ENCODE results near the gene TBC1D2. TPM values are rescaled to one million over a fixed set of nuclear protein-coding genes. Genes with fewer than 3 reads are reported as not detected.
A peak's percentile ranks its signal among the peaks of the same experiment; 100 is the strongest.

TBC1D2 gene
- total RNA-seq, 1 donor = 114 TPM

GRCh38 chr9:98234245-98234825, 21.1 kb downstream of the TBC1D2 start:
- Histone ChIP-seq H4K20me1 (ENCODE audit: insufficient read depth, low read length) (no peaks in the 10 kb centered on the region), H3K4me3 (ENCODE audit: insufficient read depth, low read length) (no peak overlapping the region), H3K4me1 (ENCODE audit: insufficient read depth, low read length) (peaks cover 18% of the 10 kb centered on the region), H3K79me2 (ENCODE audit: insufficient read depth, low read length) (peaks cover 45% of the 10 kb centered on the region), H3K4me2 (ENCODE audit: insufficient read depth, low read length) (no peak overlapping the region), H3K27ac (ENCODE audit: low read depth, low read length) (no peak overlapping the region), H3K27me3 (ENCODE audit: insufficient read depth, low read length) (no peaks in the 10 kb centered on the region), H3K36me3 (ENCODE audit: insufficient read depth, low read length) (peaks cover 68% of the 10 kb centered on the region), H2AFZ (ENCODE audit: low read length) (no peak overlapping the region), H3K9me3 (ENCODE audit: low read depth, low read length) (no peaks in the 10 kb centered on the region)
- TF ChIP-seq CTCF (IDR thresholded peaks at IDR 0.05; ENCODE audit: extremely low read depth, low read depth, low read length) = no peak
- no peak for DNase-seq (ENCODE audit: insufficient read length, low spot score, missing footprints)

- no peaks in the 10 kb centered on the region for H3K9me3 ChIP-seq (ENCODE audit: low read depth, low read length)
- no peak overlapping the region for H3K4me2 ChIP-seq (ENCODE audit: insufficient read depth, low read length)
- H3K79me2 ChIP-seq (ENCODE audit: insufficient read depth, low read length) = peaks cover 40% of the 10 kb centered on the region
- no peak overlapping the region for H2AFZ ChIP-seq (ENCODE audit: low read length)
- H3K27me3 ChIP-seq (ENCODE audit: insufficient read depth, low read length) = no peaks in the 10 kb centered on the region
- H3K4me1 ChIP-seq (ENCODE audit: insufficient read depth, low read length) = peaks cover 18% of the 10 kb centered on the region
- no peaks in the 10 kb centered on the region for H4K20me1 ChIP-seq (ENCODE audit: insufficient read depth, low read length)
- peaks cover 72% of the 10 kb centered on the region for H3K36me3 ChIP-seq (ENCODE audit: insufficient read depth, low read length)
- no peak for TF ChIP-seq CTCF (IDR thresholded peaks at IDR 0.05; ENCODE audit: extremely low read depth, low read depth, low read length)
- peak overlapping the region; percentile 35 for H3K27ac ChIP-seq (ENCODE audit: low read depth, low read length)
- no peak for DNase-seq (ENCODE audit: insufficient read length, low spot score, missing footprints)
- no peak overlapping the region for H3K4me3 ChIP-seq (ENCODE audit: insufficient read depth, low read length)
Measured at GRCh38 chr9:98232926-98233325, 22.5 kb downstream of the TBC1D2 start.

GRCh38 chr9:98231770-98232478, 23.5 kb downstream of the TBC1D2 start:
- Histone ChIP-seq H3K36me3 (ENCODE audit: insufficient read depth, low read length) (peaks cover 78% of the 10 kb centered on the region), H3K4me2 (ENCODE audit: insufficient read depth, low read length) (peak overlapping the region; percentile 41), H3K4me1 (ENCODE audit: insufficient read depth, low read length) (peaks cover 18% of the 10 kb centered on the region), H2AFZ (ENCODE audit: low read length) (no peak overlapping the region), H3K27me3 (ENCODE audit: insufficient read depth, low read length) (no peaks in the 10 kb centered on the region), H3K9me3 (ENCODE audit: low read depth, low read length) (no peaks in the 10 kb centered on the region), H4K20me1 (ENCODE audit: insufficient read depth, low read length) (no peaks in the 10 kb centered on the region), H3K4me3 (ENCODE audit: insufficient read depth, low read length) (no peak overlapping the region), H3K79me2 (ENCODE audit: insufficient read depth, low read length) (peaks cover 38% of the 10 kb centered on the region), H3K27ac (ENCODE audit: low read depth, low read length) (peak overlapping the region; percentile 65)
- peak; percentile 88 for DNase-seq (ENCODE audit: insufficient read length, low spot score, missing footprints)
- no peak for TF ChIP-seq CTCF (IDR thresholded peaks at IDR 0.05; ENCODE audit: extremely low read depth, low read depth, low read length)

- TF ChIP-seq CTCF (IDR thresholded peaks at IDR 0.05; ENCODE audit: extremely low read depth, low read depth, low read length) = no peak
- Histone ChIP-seq H3K4me3 (ENCODE audit: insufficient read depth, low read length) (no peak overlapping the region), H4K20me1 (ENCODE audit: insufficient read depth, low read length) (no peaks in the 10 kb centered on the region), H3K79me2 (ENCODE audit: insufficient read depth, low read length) (peaks cover 31% of the 10 kb centered on the region), H3K4me2 (ENCODE audit: insufficient read depth, low read length) (no peak overlapping the region), H3K27me3 (ENCODE audit: insufficient read depth, low read length) (no peaks in the 10 kb centered on the region), H3K36me3 (ENCODE audit: insufficient read depth, low read length) (peaks cover 87% of the 10 kb centered on the region), H3K27ac (ENCODE audit: low read depth, low read length) (peak overlapping the region; percentile 44), H3K4me1 (ENCODE audit: insufficient read depth, low read length) (peaks cover 22% of the 10 kb centered on the region), H2AFZ (ENCODE audit: low read length) (no peak overlapping the region), H3K9me3 (ENCODE audit: low read depth, low read length) (no peaks in the 10 kb centered on the region)
- DNase-seq (ENCODE audit: insufficient read length, low spot score, missing footprints) = no peak
Measured at GRCh38 chr9:98230789-98231188, 24.7 kb downstream of the TBC1D2 start.

All from osteoblast (primary cell).